ENCODE results near the gene PSMD9. TPM values are rescaled to one million over a fixed set of nuclear protein-coding genes. Genes with fewer than 3 reads are reported as not detected.
"Not testable (repeated sequence)": the region's sequence is repeated elsewhere in the genome, so short reads cannot be mapped to it uniquely, and the experiment has no call there.

The PSMD9 gene
- total RNA-seq: 34.3 TPM

GRCh38 chr12:121888478-121889273 lies at the start of gene PSMD9:
TSS of gene PSMD9 (plus strand) at chr12:121888790. CDS start at chr12:121888857, 67 bp downstream.
- intact Hi-C loops (cut with DNase I): loop anchor here (10.0 kb wide), 1 partner anchor 94 kb away; the partner anchor contains the start of gene RHOF
- ATAC-seq (peak; percentile 100), DNase-seq (ENCODE audit: low spot score) (peak; percentile 99)

GRCh38 chr12:121839106-121839992 lies 49.2 kb upstream of the PSMD9 start:
- peak; percentile 100 for DNase-seq (ENCODE audit: low spot score)
- intact Hi-C loops (cut with DNase I): no loop called here
- ATAC-seq: peak; percentile 99

DNA sequence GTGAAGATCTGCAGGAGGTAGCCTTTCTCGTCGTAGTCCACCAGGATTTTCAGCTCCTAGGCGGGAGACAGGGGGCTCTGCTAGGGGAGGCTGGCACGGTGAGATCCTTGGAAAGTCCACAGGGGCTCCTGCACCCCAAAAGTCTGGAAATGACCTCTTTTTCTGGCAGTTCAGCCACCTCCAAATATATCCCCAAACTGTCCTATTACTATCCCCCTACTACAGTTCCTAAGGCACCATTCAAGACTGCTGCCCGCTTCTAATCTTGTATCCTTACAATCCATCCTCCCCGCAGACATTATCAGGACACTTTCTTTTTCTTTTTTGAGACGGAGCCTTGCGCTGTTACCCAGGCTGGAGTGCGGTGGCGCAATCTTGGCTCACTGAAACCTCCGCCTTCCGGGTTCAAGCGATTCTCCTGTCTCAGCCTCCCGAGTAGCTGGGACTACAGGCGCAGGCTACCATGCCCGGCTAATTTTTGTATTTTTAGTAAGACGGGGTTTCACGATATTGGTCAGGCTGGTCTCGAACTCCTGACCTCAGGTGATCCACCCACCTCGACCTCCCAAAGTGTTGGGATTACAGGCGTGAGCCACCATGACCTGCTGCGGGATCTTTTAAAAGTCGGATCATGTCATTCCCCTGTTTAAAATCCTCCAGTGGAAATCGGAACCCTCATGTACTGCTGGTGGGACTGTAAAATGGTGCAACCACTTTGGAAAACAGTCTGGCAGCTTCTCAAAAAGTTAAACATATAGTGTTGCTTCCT lies 48.4 kb upstream of the PSMD9 start:
- intact Hi-C loops (cut with DNase I): no loop called here
- DNase-seq (ENCODE audit: low spot score): no peak
- ATAC-seq: no peak

GRCh38 chr12:121843236-121843982 lies 45.2 kb upstream of the PSMD9 start:
- DNase-seq (ENCODE audit: low spot score): no peak
- ATAC-seq: no peak
- intact Hi-C loops (cut with DNase I): no loop called here

GRCh38 chr12:121845701-121846100 lies 42.9 kb upstream of the PSMD9 start:
- intact Hi-C loops (cut with DNase I): no loop called here
- DNase-seq (ENCODE audit: low spot score) (no peak), ATAC-seq (no peak)

DNA sequence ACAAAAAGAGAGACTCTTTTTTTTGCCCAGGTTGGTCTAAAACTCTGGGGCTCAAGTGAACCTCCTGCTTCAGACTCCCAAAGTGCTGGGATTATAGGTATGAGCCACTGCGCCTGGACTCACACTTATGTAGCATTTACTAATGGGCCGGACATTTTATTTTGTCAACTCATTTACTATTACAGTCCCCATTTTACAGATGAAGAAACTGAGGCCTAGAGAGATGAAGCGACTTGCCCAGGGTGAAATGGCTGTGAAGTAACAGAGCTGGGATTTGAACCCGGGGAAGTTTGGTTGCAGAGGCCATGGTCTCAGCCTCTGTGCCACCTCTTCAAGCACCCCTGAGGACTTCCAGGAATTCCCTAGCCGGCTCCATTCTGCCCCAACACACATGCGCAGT lies 39.4 kb upstream of the PSMD9 start:
- ATAC-seq: no peak
- intact Hi-C loops (cut with DNase I): no loop called here

DNA sequence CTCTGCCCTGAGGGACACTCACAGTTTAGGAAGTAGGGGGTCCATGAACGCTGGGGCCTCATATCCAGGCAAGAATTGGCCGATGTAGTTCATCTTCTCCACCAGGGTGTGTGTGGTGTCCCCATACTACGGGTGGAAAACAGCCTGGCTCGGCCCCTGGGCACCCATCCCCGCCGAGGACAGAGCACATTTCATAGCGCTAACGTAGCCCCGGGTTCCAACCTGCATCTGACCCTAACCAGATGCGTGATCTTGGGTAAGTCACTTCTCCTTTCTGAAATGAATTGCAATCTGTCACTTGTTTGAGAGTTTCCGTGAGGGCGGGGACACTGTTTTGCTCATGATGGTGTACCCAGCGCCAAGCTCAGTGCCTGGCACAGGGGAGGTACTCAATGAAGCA lies 38.9 kb upstream of the PSMD9 start:
- DNase-seq (ENCODE audit: low spot score): no peak

More for the DNA sequence above, 39.4 kb upstream of the PSMD9 start:
- no peak for DNase-seq (ENCODE audit: low spot score)

GRCh38 chr12:121852392-121852791 lies 36.2 kb upstream of the PSMD9 start:
- ATAC-seq; intact Hi-C loops (cut with DNase I); DNase-seq (ENCODE audit: low spot score): not testable (repeated sequence)

More for the DNA sequence above, 38.9 kb upstream of the PSMD9 start:
- no peak for ATAC-seq
- intact Hi-C loops (cut with DNase I): no loop called here

DNA sequence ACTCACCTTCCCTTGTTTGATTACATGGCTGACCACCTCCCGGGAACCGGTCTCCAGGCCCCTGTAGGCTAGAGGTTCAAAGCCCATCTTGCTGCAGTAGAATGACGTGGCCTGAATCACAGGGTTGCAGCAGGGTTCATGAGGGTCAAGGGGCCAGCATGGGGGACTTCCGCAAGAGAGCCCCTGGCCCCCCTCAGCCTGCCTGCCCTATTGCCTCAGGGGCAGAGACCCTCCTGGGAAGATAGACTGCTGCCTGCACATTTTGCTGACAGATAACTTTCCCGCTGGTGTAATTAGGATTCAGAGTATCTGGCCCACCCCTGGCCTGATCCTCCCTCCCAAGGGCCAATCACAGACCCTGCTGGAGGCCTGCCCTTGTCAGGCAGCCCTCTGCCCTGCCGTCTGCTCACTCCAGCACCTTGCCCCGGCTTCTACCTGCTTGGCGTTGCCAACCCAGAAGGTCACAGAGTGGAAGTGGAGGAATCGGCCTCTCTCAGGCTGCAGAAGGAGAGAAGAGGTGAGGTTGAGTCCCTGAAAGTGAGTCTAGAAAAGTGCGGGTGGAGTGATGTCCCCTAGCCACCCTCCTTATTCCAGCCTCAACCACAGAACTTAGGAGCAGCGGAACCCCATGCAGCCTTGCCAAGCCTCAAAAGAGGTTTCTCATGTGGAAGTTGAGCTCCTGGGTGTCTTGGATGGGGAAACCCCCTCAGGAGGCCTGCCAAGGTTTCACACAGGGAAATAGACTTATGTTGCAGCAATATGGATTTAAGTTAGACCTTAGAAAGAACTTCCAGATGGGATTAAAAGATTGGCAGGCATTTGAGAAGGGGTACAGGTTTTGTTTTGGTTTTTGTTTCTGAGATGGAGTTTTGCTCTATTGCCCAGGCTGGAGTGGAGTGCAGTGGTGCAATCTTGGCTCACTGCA lies 31.0 kb upstream of the PSMD9 start:
- no peak for ATAC-seq
- DNase-seq (ENCODE audit: low spot score): no peak
- intact Hi-C loops (cut with DNase I): no loop called here

DNA sequence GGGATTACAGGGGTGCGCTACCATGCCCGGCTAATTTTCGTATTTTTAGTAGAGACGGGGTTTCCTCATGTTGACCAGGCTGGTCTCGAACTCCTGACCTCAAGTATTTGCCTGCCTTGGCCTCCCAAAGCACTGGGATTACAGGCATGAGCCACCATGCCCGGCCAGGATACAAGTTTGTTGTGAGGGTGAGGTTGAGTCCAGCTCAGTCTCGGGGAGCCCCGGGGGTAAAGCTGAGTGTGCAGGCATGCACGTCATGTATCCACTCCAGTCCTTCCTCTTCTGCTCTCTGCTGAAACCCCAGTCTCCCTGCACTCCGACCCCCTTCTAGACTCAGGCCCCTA lies 30.3 kb upstream of the PSMD9 start:
- DNase-seq (ENCODE audit: low spot score): no peak

DNA sequence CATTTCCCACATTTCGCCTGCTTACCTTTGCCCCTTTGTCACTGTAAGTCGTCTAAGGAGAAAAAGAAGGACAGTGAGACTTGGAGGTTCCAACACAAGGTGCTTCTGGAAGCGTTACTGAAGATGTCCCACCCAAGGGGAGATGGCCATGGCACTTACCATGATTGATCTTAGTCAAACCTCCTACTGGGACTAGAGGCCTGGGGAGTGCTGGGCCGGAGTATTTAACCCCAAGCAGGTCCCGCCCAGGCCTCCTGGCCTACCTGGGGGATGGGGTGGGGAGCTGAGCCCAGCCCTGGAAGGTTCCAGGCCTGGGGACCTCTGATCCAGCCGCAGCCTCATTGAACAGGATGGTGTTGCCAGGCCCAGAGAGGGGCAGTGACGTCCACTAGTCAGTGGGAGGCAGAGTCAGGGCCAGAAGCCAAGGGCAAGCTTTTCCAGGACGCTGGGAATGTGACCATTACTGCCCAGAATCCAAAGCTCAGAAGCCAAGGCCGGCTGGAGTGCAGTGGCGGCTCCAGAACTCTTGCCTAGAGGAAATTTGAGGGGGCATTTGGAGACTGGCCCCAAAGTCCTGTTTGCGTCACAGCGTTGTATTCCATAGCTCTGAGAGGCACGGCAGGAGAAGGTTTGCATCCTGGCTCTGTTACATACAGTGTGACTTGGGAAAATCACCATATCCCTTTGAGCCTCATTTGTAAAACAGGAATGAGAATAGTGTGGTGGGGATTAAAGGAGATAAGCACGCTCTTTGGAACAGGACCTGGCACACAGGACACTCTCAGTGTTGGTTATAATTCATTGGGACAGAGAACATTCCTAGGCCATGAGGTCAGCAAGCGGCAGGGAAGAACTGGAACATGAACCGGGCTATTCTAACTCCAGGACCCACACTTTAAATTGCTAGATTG lies 29.7 kb upstream of the PSMD9 start, which contains the start of gene HPD:
TSS of gene HPD (minus strand) at position 198 of the 911 bp plus-strand sequence. CDS start at position 162, 36 bp downstream.
- ATAC-seq (peak; percentile 86), DNase-seq (ENCODE audit: low spot score) (peak; percentile 79)
- intact Hi-C loops (cut with DNase I): no loop called here

More for the DNA sequence above, 30.3 kb upstream of the PSMD9 start:
- ATAC-seq: no peak
- intact Hi-C loops (cut with DNase I): no loop called here

- DNase-seq (ENCODE audit: low spot score) (no peak), ATAC-seq (no peak)
- intact Hi-C loops (cut with DNase I): no loop called here
These were observed 28.3 kb upstream of the PSMD9 start for GRCh38 chr12:121860257-121860656.

- ATAC-seq; intact Hi-C loops (cut with DNase I); DNase-seq (ENCODE audit: low spot score): not testable (repeated sequence)
These were observed 27.9 kb upstream of the PSMD9 start for GRCh38 chr12:121860699-121861098.

- ATAC-seq (no peak), DNase-seq (ENCODE audit: low spot score) (no peak)
- intact Hi-C loops (cut with DNase I): no loop called here
These were observed 26.8 kb upstream of the PSMD9 start for GRCh38 chr12:121861636-121862254.

DNA sequence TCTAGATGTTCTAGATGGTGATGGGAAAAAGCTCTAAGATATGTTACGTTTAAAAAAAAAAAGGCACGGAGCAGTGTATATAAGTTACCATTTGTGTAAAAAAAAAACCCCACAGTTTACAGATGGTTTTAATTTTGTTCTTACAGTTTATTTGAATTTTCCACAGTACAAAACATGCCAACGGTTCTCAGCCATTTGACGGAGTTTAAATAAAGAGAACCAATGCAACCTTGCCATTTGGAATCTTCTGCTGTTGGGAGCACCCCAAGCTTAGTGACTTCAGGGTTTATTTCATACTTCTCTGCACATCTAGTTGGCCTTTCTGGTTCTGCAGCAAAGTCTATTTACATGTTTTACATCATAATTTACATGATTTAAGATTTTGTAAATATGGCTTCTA lies 22.3 kb upstream of the PSMD9 start:
- ATAC-seq: no peak
- intact Hi-C loops (cut with DNase I): no loop called here

GRCh38 chr12:121869229-121869628 lies 19.4 kb upstream of the PSMD9 start:
- intact Hi-C loops (cut with DNase I); ATAC-seq; DNase-seq (ENCODE audit: low spot score): not testable (repeated sequence)

More for the DNA sequence above, 22.3 kb upstream of the PSMD9 start:
- DNase-seq (ENCODE audit: low spot score): no peak

All from sciatic nerve (tissue), 2 donors.